Pons (tissue), 1 donor: Measurements from ENCODE around the gene FN3KRP.
A peak's percentile ranks its signal among the peaks of the same experiment; 100 is the strongest.

ENCODE experiments used
- DNase-seq: peaks from one replicate; pipeline ENCODE4 v3.0.0-alpha.2; 2016; ENCODE audit warnings: low spot score

Gene FN3KRP

GRCh38 chr17:82716203-82717010, at the start of gene FN3KRP:
FN3KRP (plus strand) TSS chr17:82716706; CDS start chr17:82716756, 50 bp downstream.
- peak; percentile 92 for DNase-seq

DNA sequence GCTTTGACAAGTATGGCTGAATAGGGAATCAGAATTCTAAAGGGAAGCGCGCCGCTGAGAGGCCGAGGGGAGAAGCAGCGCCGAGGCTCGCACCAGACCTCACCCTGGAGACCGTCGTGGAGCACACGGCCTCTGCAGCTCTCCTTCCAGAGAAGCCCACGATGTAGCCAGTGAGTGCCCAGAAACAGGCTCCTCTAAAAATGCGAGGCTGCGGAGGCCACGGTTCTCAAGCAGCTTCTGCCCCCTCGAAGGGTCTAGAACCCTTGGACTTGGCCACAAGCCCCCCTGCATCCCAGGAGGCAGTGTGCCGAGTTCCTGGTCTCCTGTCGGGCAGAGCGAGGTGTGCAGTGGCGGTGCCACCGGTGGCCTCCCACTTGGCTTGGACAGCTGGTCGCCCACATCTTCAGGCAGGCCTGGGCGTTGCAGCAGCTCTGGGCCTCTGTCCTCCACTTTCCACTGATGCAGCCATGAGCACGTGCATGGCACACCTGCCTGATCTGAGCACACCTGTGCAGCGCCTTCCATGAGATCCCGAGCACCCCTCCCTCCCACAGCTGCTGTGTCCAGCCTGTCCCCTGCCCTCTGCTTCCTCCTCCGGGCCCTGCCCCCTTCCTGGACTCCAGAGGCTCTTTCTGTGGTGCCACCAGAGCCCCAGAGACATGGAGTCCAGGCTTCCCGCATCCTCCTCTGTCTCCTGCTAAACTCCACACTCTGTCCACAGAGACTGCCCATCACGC, 49.4 kb upstream of the FN3KRP start:
- DNase-seq: no peak

DNA sequence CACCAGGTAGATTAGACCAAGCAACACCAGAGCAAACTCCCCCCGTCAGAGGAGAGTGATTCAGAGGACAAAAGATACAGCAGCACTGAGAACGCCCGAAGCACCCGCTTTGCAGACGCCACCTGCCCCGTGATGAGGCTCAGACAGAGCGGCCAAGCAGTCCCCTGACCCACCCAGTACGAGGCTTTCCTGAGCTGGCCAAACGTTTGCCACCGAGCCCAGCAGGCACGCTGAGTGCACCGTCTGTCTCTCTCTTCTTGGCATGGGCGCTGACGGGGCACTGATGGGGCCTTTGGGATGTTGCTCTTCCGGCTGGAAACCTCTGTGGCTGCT, 48.9 kb upstream of the FN3KRP start:
- no peak for DNase-seq

DNA sequence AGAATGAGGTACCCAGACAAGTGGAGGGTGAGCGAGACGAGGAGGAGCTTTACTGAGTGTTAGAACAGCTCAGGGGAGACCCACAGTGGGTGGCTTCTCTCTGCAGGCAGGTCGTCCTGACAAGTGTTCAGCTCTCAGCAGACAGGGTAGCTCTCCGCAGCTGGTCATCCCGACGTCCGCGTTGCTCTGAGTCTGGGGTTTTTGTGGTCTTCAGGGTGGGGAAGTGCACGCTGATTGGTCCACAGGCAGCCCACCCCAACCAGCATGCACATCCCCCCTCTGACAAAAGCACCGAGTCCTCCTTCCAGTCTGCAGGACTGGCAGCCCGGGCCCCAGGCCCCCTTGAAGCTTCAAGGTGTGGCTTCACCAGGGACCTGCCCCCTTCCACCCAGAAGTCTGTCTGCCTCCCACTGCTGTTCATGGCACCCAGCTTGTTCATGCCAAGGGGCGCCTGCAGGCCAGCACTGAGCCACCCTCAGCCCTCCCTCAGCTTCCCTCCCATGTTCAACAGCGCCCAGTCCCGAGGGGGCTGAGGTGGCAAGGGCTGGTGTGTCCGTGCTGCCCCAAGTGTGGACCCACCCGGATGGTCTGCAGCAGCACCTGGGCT, 48.4 kb upstream of the FN3KRP start:
- no peak for DNase-seq

DNA sequence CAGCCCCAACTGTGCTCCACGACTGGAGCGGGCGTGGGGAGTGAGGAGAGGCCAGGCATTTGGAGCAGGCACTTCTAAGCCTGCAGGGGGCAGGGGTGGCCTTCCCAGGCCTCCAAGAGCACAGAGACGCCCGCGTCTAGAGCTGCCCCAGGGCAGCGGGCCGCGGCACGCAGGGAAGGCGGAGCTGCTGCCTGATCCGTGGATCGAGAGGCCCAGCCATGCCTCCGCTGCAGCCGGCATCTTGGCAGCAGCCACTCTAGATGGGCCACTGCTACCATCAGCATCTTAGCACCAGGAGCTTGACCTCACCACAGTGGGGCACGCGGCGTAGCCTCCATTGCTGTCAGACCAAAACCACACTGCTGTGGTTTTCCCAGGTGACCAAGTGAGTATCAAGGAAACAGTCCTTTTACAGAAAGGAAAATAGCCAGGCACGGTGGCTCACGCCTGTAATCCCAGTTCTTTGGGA, 47.8 kb upstream of the FN3KRP start:
- peak; percentile 85 for DNase-seq

DNA sequence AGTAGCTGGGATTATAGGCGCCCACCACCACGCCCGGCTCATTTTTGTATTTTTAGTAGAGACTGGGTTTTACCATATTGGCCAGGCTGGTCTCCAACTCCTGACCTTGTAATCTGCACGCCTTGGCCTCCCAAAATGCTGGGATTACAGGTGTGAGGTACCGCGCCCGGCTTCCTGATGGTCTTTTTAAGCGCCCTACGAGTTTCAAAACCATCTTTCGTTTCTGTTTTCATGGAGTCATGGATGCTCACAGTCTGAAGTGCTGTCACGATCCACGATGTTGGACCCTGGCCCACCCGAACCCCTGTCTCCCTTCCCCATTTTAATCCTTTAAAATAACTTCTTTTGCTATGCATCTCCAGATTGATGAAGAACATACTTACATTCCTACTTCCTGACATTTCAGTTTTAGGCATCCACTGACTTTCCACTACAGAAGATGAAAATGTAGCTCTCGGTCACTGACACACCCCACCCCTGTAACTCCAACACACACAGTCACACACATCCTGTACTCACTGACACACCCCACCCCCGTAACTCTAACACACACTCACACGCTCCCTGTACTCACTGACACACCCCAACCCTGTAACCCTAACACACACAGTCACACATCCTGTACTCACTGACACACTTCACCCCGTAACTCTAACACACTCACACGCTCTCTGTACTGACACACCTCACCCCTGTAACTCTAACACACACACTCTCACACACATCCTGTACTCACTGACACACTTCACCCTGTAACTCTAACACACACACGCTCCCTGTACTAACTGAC, 45.6 kb upstream of the FN3KRP start:
- DNase-seq: no peak

GRCh38 chr17:82674656-82675475, 41.6 kb upstream of the FN3KRP start:
- DNase-seq: peak; percentile 97

DNA sequence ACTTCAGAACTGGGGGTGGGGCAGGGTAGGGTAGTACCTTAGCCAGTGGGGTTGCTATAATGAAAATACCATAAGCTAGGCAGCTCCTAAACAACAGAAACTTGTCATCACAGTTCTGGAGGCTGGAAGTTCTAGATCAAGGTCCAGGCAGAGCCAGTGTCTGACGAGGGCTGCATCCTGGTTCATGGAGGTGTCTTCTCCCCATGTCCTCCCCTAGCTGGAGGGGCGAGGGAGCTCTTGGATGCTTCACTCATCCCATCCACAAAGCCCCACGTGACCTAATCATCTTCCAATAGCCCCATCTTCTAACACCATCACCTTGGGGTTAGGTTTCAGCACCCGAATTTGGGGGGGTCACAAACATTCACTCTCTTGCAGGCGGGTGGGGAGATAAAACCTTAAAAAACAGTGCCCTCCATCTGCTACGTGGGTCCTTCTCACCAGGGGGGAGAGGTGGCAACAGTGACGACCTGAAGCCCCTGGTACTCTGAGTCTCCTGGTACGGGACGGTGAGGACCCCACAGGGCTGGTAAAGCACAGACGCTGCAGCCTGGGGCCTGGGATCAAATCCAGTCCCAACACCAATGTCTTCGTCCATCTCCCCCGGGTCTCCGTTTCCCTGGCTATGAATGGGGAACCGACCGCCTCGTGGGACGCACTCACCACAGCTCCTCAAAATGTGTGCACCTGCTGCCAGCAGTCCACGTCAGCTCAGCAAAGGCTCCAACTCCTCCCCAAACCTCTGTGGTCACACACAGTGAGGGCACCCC, 40.8 kb upstream of the FN3KRP start:
- DNase-seq: no peak

GRCh38 chr17:82677353-82677925, 39.1 kb upstream of the FN3KRP start:
- no peak for DNase-seq

DNA sequence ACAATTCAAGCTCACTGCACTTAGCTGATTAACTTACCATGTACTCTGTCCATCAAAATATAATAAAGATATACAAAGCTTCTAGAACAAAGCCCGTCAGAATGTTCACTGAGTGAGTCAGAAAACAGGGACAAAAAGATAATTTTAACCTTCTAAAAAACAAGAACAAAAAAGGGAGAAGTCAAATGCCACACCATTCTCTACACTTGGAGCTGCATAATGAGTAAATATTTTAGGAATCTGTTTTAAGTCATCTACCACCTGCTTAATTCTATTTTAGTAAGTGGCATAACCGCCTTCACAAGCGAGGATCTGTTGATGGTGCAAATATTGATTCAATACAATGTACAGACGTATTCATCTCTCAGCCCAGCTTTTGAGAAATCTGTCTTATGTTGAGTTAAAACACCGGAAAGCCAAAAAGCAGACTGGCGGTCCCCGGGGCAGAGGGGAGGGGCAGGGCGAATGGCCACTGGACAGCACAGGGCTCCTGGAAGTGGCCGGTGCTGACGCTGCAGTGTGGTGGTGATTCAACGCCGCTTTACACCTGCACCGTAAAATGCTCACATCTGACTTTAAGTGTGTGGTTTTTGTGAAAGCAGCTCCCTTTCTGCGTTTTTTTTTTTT, 38.1 kb upstream of the FN3KRP start:
- DNase-seq: no peak

- DNase-seq: no peak
Observed at GRCh38 chr17:82679586-82680465, 36.7 kb upstream of the FN3KRP start.

- no peak for DNase-seq
Observed at GRCh38 chr17:82681547-82681946, 35.0 kb upstream of the FN3KRP start.

GRCh38 chr17:82683534-82683933, 33.0 kb upstream of the FN3KRP start:
- DNase-seq: no peak

- DNase-seq: no peak
Observed at GRCh38 chr17:82684228-82684841, 32.2 kb upstream of the FN3KRP start.

- DNase-seq: no peak
Observed at GRCh38 chr17:82685291-82685690, 31.2 kb upstream of the FN3KRP start.

- DNase-seq: no peak
Observed at GRCh38 chr17:82686366-82687324, 29.9 kb upstream of the FN3KRP start.

DNA sequence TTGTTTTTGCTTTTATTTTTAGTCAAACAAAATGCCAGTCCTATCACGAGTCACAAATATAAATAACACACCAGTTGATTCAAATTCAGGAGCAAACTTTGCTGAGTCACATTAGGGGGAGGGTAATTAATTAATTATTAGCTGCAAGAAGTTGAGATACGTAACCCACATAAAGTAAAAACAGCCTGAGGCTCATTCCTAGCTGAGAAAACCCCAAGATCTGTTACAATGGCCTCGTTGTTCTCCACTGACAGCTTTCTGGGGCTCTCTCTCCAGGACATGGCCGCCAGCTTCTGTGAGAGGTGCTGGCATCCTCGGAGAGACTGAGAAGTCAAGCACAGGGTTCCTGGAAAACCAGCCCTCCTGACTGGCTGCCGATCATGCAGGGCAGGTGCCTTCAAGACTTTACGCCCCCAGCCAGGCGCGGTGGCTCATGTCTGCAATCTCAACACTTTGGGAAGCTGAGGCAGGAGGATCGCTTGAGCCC, 29.1 kb upstream of the FN3KRP start:
- peak; percentile 82 for DNase-seq
